ENCODE measurements around the gene EFHC1. TPM values are rescaled to one million over a fixed set of nuclear protein-coding genes. Genes with fewer than 3 reads are reported as not detected.
"Not testable (repeated sequence)": the region's sequence is repeated elsewhere in the genome, so short reads cannot be mapped to it uniquely, and the experiment has no call there.

EFHC1 gene
- total and polyA plus RNA-seq, 12 donors, result 3.3 to 14.3 (median 5.8) TPM

DNA sequence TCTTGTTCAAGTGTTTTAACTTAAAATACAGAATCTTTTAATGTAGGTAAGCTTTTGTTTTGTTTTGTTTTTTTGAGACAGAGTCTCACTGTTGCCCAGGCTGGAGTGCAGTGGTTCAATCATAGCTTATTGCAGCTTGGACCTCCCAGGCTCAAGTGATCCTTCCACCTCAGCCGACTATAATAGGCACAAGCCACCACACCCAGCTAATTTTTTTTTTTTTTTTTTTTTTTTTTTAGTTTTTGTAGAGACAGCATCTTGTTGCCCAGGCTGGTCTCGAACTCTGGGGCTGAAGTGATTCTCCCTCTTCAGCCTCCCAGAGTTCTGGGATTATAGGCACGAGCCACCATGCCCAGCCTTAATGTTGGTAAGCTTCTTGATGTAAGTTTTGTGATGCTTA is 3.3 kb downstream of the EFHC1 start:
- peak overlapping the region in 8 of 10 donors; percentile 7 to 75 (median 44) for H3K27ac ChIP-seq
- H3K9me3 ChIP-seq, result no peaks in the 10 kb centered on the region
- DNase-seq (no peak), ATAC-seq (no peak)
- TF ChIP-seq CTCF (IDR thresholded peaks at IDR 0.05), result no peak
- 68 to 71% methylated on average over 3 of the region's 3 CpGs for WGBS, 2 donors
- intact Hi-C loops (cut with DNase I), result loop anchor here in 3 of 10 donors (5.0 kb wide), 2 partner anchors 74 to 84 kb away; no protein-coding TSS in a partner anchor
- peaks cover 0 to 33% (median 13%) of the 10 kb centered on the region in 9 donors for H3K4me1 ChIP-seq
- peaks cover 0 to 32% (median 0%) of the 10 kb centered on the region in 9 donors for H3K36me3 ChIP-seq
- H3K4me3 ChIP-seq, result no peak overlapping the region
- no peaks in the 10 kb centered on the region for H3K27me3 ChIP-seq

DNA sequence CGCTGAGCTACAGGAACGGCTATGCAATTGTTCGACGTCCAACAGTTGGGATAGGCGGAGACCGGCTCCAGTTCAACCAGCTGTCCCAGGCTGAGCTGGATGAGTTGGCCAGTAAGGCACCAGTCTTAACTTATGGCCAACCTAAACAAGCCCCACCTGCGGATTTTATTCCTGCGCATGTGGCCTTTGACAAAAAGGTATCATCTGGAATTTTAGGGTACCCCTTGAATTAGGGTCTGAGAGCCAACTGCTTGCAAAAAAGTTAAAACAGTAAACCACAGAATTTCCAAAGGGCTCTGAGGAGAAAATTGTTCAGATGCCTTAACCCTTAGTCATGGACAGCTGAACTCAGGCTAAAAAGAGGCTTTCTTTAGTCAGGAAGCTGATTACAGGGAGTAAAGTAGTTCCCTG is 3.8 kb downstream of the EFHC1 start:
- 65 to 69% methylated on average over 8 of the region's 8 CpGs for WGBS, 2 donors
- H3K27me3 ChIP-seq, result no peaks in the 10 kb centered on the region
- intact Hi-C loops (cut with DNase I), result loop anchor here in 3 of 10 donors (5.0 kb wide), 2 partner anchors 73 to 83 kb away; no protein-coding TSS in a partner anchor
- H3K27ac ChIP-seq, result peak overlapping the region in 8 of 10 donors; percentile 7 to 75 (median 44)
- peak in 1 of 8 donors; percentile 18 for ATAC-seq
- H3K4me1 ChIP-seq, result peaks cover 0 to 32% (median 13%) of the 10 kb centered on the region in 9 donors
- no peaks in the 10 kb centered on the region for H3K9me3 ChIP-seq
- H3K4me3 ChIP-seq, result no peak overlapping the region
- DNase-seq, result peak in 1 of 2 donors; percentile 30
- no peak for TF ChIP-seq CTCF (IDR thresholded peaks at IDR 0.05)
- peaks cover 0 to 34% (median 0%) of the 10 kb centered on the region in 9 donors for H3K36me3 ChIP-seq

DNA sequence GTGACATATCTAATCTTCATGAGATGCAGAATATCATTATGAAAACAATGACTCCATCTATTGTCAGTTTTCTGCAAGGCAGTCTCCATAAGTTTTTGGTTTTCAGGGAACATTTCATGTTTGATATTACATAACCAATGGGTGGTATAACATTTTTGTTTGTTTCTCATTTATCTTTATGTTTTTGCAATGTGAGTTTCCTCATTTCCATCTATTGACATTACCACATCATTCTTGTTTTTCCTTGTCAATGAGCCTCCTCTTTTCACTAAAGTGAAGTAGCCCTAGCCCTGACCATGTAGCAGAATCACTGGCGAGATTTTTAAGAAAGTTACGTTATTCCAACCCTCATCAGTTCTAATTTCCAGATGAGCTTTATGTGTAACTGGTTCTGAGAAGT is 4.4 kb downstream of the EFHC1 start:
- 67 to 74% methylated on average over 2 of the region's 2 CpGs for WGBS, 2 donors
- Histone ChIP-seq H3K27me3 (no peaks in the 10 kb centered on the region), H3K4me1 (peaks cover 0 to 27% (median 8%) of the 10 kb centered on the region in 9 donors), H3K9me3 (peaks cover 0 to 2% (median 0%) of the 10 kb centered on the region in 11 donors), H3K4me3 (no peak overlapping the region), H3K27ac (peak overlapping the region in 8 of 10 donors; percentile 18 to 75 (median 42)), H3K36me3 (peaks cover 0 to 34% (median 0%) of the 10 kb centered on the region in 9 donors)
- intact Hi-C loops (cut with DNase I), result loop anchor here in 3 of 10 donors (5.0 kb wide), 2 partner anchors 73 to 83 kb away; no protein-coding TSS in a partner anchor
- ATAC-seq, result no peak
- DNase-seq, result no peak
- TF ChIP-seq CTCF (IDR thresholded peaks at IDR 0.05), result no peak

DNA sequence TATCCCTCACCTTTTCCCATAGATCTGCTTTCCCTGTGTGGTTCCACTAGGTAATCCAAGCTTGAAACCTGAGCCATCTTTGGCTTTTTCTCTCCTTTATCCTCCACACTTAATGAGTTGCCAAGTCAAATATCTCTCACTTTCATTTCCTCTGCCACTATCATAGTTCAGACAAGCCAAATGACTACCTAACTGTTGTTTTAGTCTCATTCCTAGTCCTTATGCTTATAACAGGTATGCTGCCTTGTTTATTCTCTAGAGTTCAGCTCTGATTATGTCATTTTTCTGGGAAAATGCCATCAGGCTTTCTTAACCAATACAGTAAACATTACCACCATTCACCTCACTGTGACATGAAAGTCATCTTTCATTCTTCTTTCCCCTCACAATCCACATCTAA is 6.5 kb downstream of the EFHC1 start:
- ATAC-seq (no peak), DNase-seq (no peak)
- Histone ChIP-seq H3K4me1 (peaks cover 0 to 13% (median 4%) of the 10 kb centered on the region in 9 donors), H3K27ac (no peak overlapping the region), H3K27me3 (no peaks in the 10 kb centered on the region), H3K9me3 (peaks cover 0 to 4% (median 0%) of the 10 kb centered on the region in 11 donors), H3K36me3 (peaks cover 0 to 44% (median 0%) of the 10 kb centered on the region in 9 donors), H3K4me3 (no peak overlapping the region)
- TF ChIP-seq CTCF (IDR thresholded peaks at IDR 0.05), result no peak
- intact Hi-C loops (cut with DNase I), result loop anchor here in 1 of 10 donors (5.0 kb wide), 1 partner anchor 61 kb away; no protein-coding TSS in a partner anchor

DNA sequence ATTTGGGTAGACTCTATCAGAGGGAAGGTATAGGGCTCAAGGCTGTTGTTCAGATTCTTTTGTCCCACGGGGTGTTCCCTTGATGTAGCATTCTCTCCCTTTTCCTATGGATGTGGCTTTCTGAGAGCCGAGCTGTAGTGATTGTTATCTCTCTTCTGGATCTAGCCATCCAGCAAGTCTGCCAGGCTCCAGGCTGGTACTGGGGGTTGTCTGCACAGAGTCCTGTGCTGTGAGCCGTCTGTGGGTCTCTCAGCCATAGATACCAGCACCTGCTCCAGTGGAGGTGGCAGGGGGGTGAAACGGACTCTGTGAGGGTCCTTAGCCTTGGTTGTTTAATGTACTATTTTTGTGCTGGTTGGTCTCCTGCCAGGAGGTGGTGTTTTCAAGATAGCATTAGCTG is 13.2 kb downstream of the EFHC1 start:
- H3K27ac ChIP-seq; H3K4me3 ChIP-seq; intact Hi-C loops (cut with DNase I); H3K27me3 ChIP-seq; ATAC-seq; H3K4me1 ChIP-seq; DNase-seq; H3K9me3 ChIP-seq: not testable (repeated sequence)
- H3K36me3 ChIP-seq, result peaks cover 0 to 40% (median 0%) of the 10 kb centered on the region in 9 donors
- WGBS, 2 donors, result 68 to 81% methylated on average over 4 of the region's 4 CpGs
